ENCODE results near the gene VWDE. TPM values are rescaled to one million over a fixed set of nuclear protein-coding genes. Genes with fewer than 3 reads are reported as not detected.

Gene VWDE
- total and polyA plus RNA-seq, 10 of the 15 experiments (the other 5 are each of a cell fraction or from before 2014, with no cell fraction given): 0.74 to 2.1 (median 1.3) TPM

- TF ChIP-seq RELB (IDR thresholded peaks at IDR 0.05; ENCODE audit: low read depth) (no peak), CHD2 (IDR thresholded peaks at IDR 0.05; ENCODE audit: borderline replicate concordance, low read depth, low read length) (no peak)
Measured at GRCh38 chr7:12320987-12321647, 82.5 kb downstream of the VWDE start (continued).

- H3K4me2 ChIP-seq (ENCODE audit: control insufficient read depth, insufficient read depth): no peak overlapping the region
- H3K9ac ChIP-seq (ENCODE audit: control insufficient read depth, insufficient read depth, low read length): no peak overlapping the region
- no peaks in the 10 kb centered on the region for H4K20me1 ChIP-seq (ENCODE audit: control insufficient read depth, insufficient read depth)
- FAIRE-seq (no peak), DNase-seq (ENCODE audit: low read depth, low spot score) (no peak), ATAC-seq (no peak; the same call in 2 of the 3 replicates)
- H3K27me3 ChIP-seq (replicated peaks in 1 of 2; ENCODE audit: control insufficient read depth in 2 of 2, insufficient read depth in 2 of 2, low read length in 1 of 2): no peaks in the 10 kb centered on the region
- no peaks in the 10 kb centered on the region for H3K79me2 ChIP-seq (ENCODE audit: control insufficient read depth, insufficient read depth, low read length)
- intact Hi-C loops (cut with micrococcal nuclease; ENCODE audit: unreplicated experiment) (loop anchor here (5.0 kb wide), 1 partner anchor 483 kb away; no protein-coding TSS in a partner anchor), in situ Hi-C loops (cut with MboI) (loop anchor here (5.0 to 10.0 kb wide), 2 partner anchors 253 to 886 kb away; no protein-coding TSS in a partner anchor)
- WGBS (ENCODE audit: insufficient coverage, insufficient replicate concordance, low lambda C conversion rate, missing lambda C conversion rate): 0% methylated on average over 2 of the region's 2 CpGs
- no peaks in the 10 kb centered on the region for H3K4me1 ChIP-seq (ENCODE audit: control insufficient read depth, insufficient read depth, low read length)
- ChIA-PET SMC1A (ENCODE audit: uncharacterized antibody, unreplicated experiment) (interaction anchor here (0.7 to 1.1 kb wide), 2 partner anchors 14 to 23 kb away, joined by 3 read pairs; no protein-coding TSS in a partner anchor), CTCF (interaction anchor here (0.9 kb wide), 1 partner anchor 106 kb away, joined by 3 read pairs; no protein-coding TSS in a partner anchor), RAD21 (ENCODE audit: unreplicated experiment) (no interaction called here), POLR2A (no interaction called here)
- no peaks in the 10 kb centered on the region for H3K9me3 ChIP-seq (replicated peaks; ENCODE audit: control insufficient read depth, insufficient read depth, low read length)
- no peaks in the 10 kb centered on the region for H3K36me3 ChIP-seq (ENCODE audit: control insufficient read depth in 2 of 2, insufficient read depth in 2 of 2, low read length in 1 of 2)
- BruUV-seq (replicated peaks): no TSS peak
- no peak overlapping the region for H2AFZ ChIP-seq (ENCODE audit: control insufficient read depth, low read depth, low read length)
- H3K4me3 ChIP-seq: no peak overlapping the region
- no peak overlapping the region for H3K27ac ChIP-seq (ENCODE audit: control insufficient read depth, insufficient read depth)
- TF ChIP-seq RAD21 (IDR thresholded peaks at IDR 0.05; ENCODE audit: insufficient read depth, low read depth, low read length): no peak
- TF ChIP-seq CBX5 (IDR thresholded peaks at IDR 0.05; ENCODE audit: low read depth): no peak
- no peak for TF ChIP-seq MLLT1 (IDR thresholded peaks at IDR 0.05)
- no peak for TF ChIP-seq ZNF217 (IDR thresholded peaks at IDR 0.05)
- TF ChIP-seq ELK1 (IDR thresholded peaks at IDR 0.05; ENCODE audit: low read depth, low read length): no peak
- no peak for TF ChIP-seq CTCF (IDR thresholded peaks at IDR 0.05 in 2 of 3, conservative IDR thresholded peaks at IDR 0.05 in 1 of 3; ENCODE audit: control insufficient read depth in 2 of 3, extremely low read depth in 1 of 3, insufficient read depth in 1 of 3, low read depth in 3 of 3, low read length in 3 of 3)
- TF ChIP-seq CHD2 (IDR thresholded peaks at IDR 0.05; ENCODE audit: borderline replicate concordance, low read depth, low read length): no peak
- no peak for TF ChIP-seq BCL11A (IDR thresholded peaks at IDR 0.05; ENCODE audit: low read depth, low read length)
- no peak for TF ChIP-seq STAT3 (IDR thresholded peaks at IDR 0.05; ENCODE audit: low read depth, low read length)
- TF ChIP-seq ZBTB33 (IDR thresholded peaks at IDR 0.05): no peak
Measured at GRCh38 chr7:12320241-12320986, 83.3 kb downstream of the VWDE start.

Data from GM12878 (cell line).